IPS-18a (cell line): ENCODE results near the gene LMNA.
A peak's percentile ranks its signal among the peaks of the same experiment; 100 is the strongest.

Experiments
- H3K27ac ChIP-seq: one replicate; pipeline ENCODE4 v1.5.1; 2013; ENCODE audit warnings: low read length
- H3K27me3 ChIP-seq: one replicate; pipeline ENCODE4 v1.6.1; 2013; ENCODE audit warnings: mild to moderate bottlenecking, low read length; ENCODE audit not compliant: control insufficient read depth, insufficient read depth
- H3K36me3 ChIP-seq: one replicate; pipeline ENCODE4 v1.6.1; 2013; ENCODE audit warnings: low read depth, low read length; ENCODE audit not compliant: control insufficient read depth
- H3K4me1 ChIP-seq: one replicate; pipeline ENCODE4 v1.6.1; 2013; ENCODE audit warnings: low read depth, low read length; ENCODE audit not compliant: control insufficient read depth
- H3K4me3 ChIP-seq: one replicate; pipeline ENCODE4 v1.5.1; 2013; ENCODE audit warnings: low read length
- H3K9ac ChIP-seq: one replicate; pipeline ENCODE4 v1.6.1; 2013; ENCODE audit warnings: mild to moderate bottlenecking, low read length, moderate library complexity
- H3K9me3 ChIP-seq: one replicate; pipeline ENCODE4 v1.6.1; 2013; ENCODE audit warnings: low read depth, low read length; ENCODE audit not compliant: control insufficient read depth

LMNA gene

GRCh38 chr1:156075162-156075561 lies 39.3 kb upstream of the LMNA start:
- H3K4me3 ChIP-seq: peak overlapping the region; percentile 28
- H3K27ac ChIP-seq: no peak overlapping the region
- peaks cover 68% of the 10 kb centered on the region for H3K4me1 ChIP-seq
- H3K9me3 ChIP-seq: no peaks in the 10 kb centered on the region
- H3K9ac ChIP-seq: no peak overlapping the region
- H3K36me3 ChIP-seq: peaks cover 27% of the 10 kb centered on the region
- H3K27me3 ChIP-seq: no peaks in the 10 kb centered on the region

GRCh38 chr1:156075775-156076204 lies 38.7 kb upstream of the LMNA start:
- Histone ChIP-seq H3K9me3 (no peaks in the 10 kb centered on the region), H3K4me3 (peak overlapping the region; percentile 28), H3K27me3 (no peaks in the 10 kb centered on the region), H3K36me3 (peaks cover 27% of the 10 kb centered on the region), H3K27ac (no peak overlapping the region), H3K4me1 (peaks cover 68% of the 10 kb centered on the region), H3K9ac (no peak overlapping the region)

GRCh38 chr1:156076609-156077429 lies 37.7 kb upstream of the LMNA start:
- peaks cover 27% of the 10 kb centered on the region for H3K36me3 ChIP-seq
- peak overlapping the region; percentile 28 for H3K4me3 ChIP-seq
- H3K27ac ChIP-seq: peak overlapping the region; percentile 60
- H3K4me1 ChIP-seq: peaks cover 68% of the 10 kb centered on the region
- no peaks in the 10 kb centered on the region for H3K9me3 ChIP-seq
- H3K9ac ChIP-seq: peak overlapping the region; percentile 23
- H3K27me3 ChIP-seq: no peaks in the 10 kb centered on the region

GRCh38 chr1:156077430-156077760 lies 37.1 kb upstream of the LMNA start:
- H3K36me3 ChIP-seq: peaks cover 27% of the 10 kb centered on the region
- H3K4me1 ChIP-seq: peaks cover 65% of the 10 kb centered on the region
- peak overlapping the region; percentile 1 for H3K4me3 ChIP-seq
- H3K9me3 ChIP-seq: no peaks in the 10 kb centered on the region
- H3K9ac ChIP-seq: peak overlapping the region; percentile 23
- H3K27ac ChIP-seq: peak overlapping the region; percentile 60
- no peaks in the 10 kb centered on the region for H3K27me3 ChIP-seq

- Histone ChIP-seq H3K9me3 (no peaks in the 10 kb centered on the region), H3K36me3 (peaks cover 22% of the 10 kb centered on the region), H3K4me1 (peaks cover 57% of the 10 kb centered on the region), H3K9ac (no peak overlapping the region), H3K4me3 (peak overlapping the region; percentile 1), H3K27me3 (no peaks in the 10 kb centered on the region), H3K27ac (no peak overlapping the region)
These were observed 35.8 kb upstream of the LMNA start for GRCh38 chr1:156078728-156079127.

GRCh38 chr1:156079762-156080161 lies 34.7 kb upstream of the LMNA start:
- peak overlapping the region; percentile 95 for H3K4me3 ChIP-seq
- no peaks in the 10 kb centered on the region for H3K9me3 ChIP-seq
- no peak overlapping the region for H3K27ac ChIP-seq
- H3K27me3 ChIP-seq: no peaks in the 10 kb centered on the region
- peaks cover 22% of the 10 kb centered on the region for H3K36me3 ChIP-seq
- no peak overlapping the region for H3K9ac ChIP-seq
- peaks cover 62% of the 10 kb centered on the region for H3K4me1 ChIP-seq

GRCh38 chr1:156080241-156080862 lies 34.2 kb upstream of the LMNA start:
- Histone ChIP-seq H3K27ac (peak overlapping the region; percentile 68), H3K4me3 (peak overlapping the region; percentile 95)

GRCh38 chr1:156080863-156081179 lies 33.7 kb upstream of the LMNA start:
- H3K9ac ChIP-seq: peak overlapping the region; percentile 98
- H3K27ac ChIP-seq: peak overlapping the region; percentile 68
- H3K36me3 ChIP-seq: peaks cover 18% of the 10 kb centered on the region
- H3K4me1 ChIP-seq: peaks cover 61% of the 10 kb centered on the region
- peak overlapping the region; percentile 95 for H3K4me3 ChIP-seq
- H3K9me3 ChIP-seq: no peaks in the 10 kb centered on the region
- H3K27me3 ChIP-seq: no peaks in the 10 kb centered on the region

More at GRCh38 chr1:156080241-156080862, 34.2 kb upstream of the LMNA start:
- H3K4me1 ChIP-seq: peaks cover 61% of the 10 kb centered on the region
- no peaks in the 10 kb centered on the region for H3K27me3 ChIP-seq
- peak overlapping the region; percentile 98 for H3K9ac ChIP-seq
- peaks cover 22% of the 10 kb centered on the region for H3K36me3 ChIP-seq
- H3K9me3 ChIP-seq: no peaks in the 10 kb centered on the region

DNA sequence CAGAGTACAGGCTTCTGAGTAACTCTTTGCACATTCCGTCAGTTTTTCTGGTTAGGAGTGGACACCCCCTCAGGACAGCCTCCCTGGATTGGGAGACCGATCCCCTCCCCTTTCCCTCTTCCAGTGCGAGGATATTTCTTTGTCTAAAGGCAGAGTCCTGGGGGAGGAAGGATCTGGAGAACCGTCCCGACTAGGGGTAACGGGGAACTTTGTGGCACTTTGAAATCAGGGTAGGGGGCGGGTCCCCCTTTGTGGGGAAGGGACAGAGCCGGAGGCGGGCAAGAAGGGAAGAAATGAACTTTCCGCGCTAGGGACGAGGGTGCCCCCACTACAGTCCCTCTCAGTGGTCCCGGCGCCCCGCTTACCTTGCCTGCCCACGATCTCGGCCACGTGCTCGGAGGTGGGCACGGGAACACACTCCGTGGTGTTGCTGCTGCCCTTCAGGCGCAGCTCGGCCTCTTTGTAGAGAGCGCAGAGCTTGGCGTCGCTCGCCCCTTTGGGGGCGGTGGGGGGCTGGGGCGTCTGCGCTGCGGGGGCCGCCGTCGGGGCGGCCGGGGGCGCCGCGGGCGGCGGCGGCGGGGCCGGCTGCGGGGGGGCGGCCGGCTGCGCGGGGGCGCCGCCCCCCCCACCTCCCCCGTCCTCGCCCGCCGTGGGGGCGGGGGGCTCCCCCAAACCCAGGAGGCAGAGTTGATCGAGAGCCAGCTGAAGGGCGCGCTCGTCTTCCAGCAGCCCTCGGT lies 33.2 kb upstream of the LMNA start:
- Histone ChIP-seq H3K36me3 (peaks cover 13% of the 10 kb centered on the region), H3K9me3 (no peaks in the 10 kb centered on the region), H3K4me3 (peak overlapping the region; percentile 95), H3K27me3 (no peaks in the 10 kb centered on the region), H3K9ac (peak overlapping the region; percentile 98), H3K4me1 (peaks cover 58% of the 10 kb centered on the region), H3K27ac (peak overlapping the region; percentile 80)

GRCh38 chr1:156081917-156082308 lies 32.6 kb upstream of the LMNA start:
- H3K27me3 ChIP-seq: no peaks in the 10 kb centered on the region
- peak overlapping the region; percentile 80 for H3K27ac ChIP-seq

GRCh38 chr1:156082309-156083091 lies 32.0 kb upstream of the LMNA start, which contains the start of gene MEX3A:
MEX3A (minus strand) TSS chr1:156082465; CDS start chr1:156081998, 467 bp downstream.
- Histone ChIP-seq H3K36me3 (peaks cover 5% of the 10 kb centered on the region), H3K9ac (peak within 1 kb of the TSS; percentile 98), H3K27ac (peak within 1 kb of the TSS; percentile 80), H3K9me3 (no peaks in the 10 kb centered on the region), H3K4me3 (peak within 1 kb of the TSS; percentile 95), H3K27me3 (no peaks in the 10 kb centered on the region), H3K4me1 (peaks cover 46% of the 10 kb centered on the region)

More at GRCh38 chr1:156081917-156082308, 32.6 kb upstream of the LMNA start:
- H3K4me1 ChIP-seq: peaks cover 52% of the 10 kb centered on the region
- peak overlapping the region; percentile 95 for H3K4me3 ChIP-seq
- no peaks in the 10 kb centered on the region for H3K9me3 ChIP-seq
- peak overlapping the region; percentile 87 for H3K9ac ChIP-seq
- H3K36me3 ChIP-seq: peaks cover 11% of the 10 kb centered on the region
